HG03571 (cell line): Measurements from ENCODE around the gene CERS6.
A peak's percentile ranks its signal among the peaks of the same experiment; 100 is the strongest.
"Not testable (repeated sequence)": the region's sequence is repeated elsewhere in the genome, so short reads cannot be mapped to it uniquely, and the experiment has no call there.

Experiments
- ATAC-seq: cut with Tn5 transposase; IDR thresholded peaks from one replicate; pipeline ENCODE4 v1.9.1; 2021; ENCODE audit not compliant: unreplicated experiment

CERS6 gene

GRCh38 chr2:168466834-168467565, 10.9 kb downstream of the CERS6 start:
- no peak for ATAC-seq

GRCh38 chr2:168467729-168468128, 11.7 kb downstream of the CERS6 start:
- ATAC-seq, result no peak

GRCh38 chr2:168468354-168468753, 12.3 kb downstream of the CERS6 start:
- no peak for ATAC-seq

GRCh38 chr2:168469281-168469988, 13.4 kb downstream of the CERS6 start:
- ATAC-seq, result peak; percentile 69

GRCh38 chr2:168470320-168471162, 14.5 kb downstream of the CERS6 start:
- ATAC-seq, result no peak

- no peak for ATAC-seq
These were observed 15.0 kb downstream of the CERS6 start for GRCh38 chr2:168471163-168471475.

GRCh38 chr2:168475636-168476035, 19.6 kb downstream of the CERS6 start:
- ATAC-seq, result no peak

- no peak for ATAC-seq
These were observed 22.1 kb downstream of the CERS6 start for GRCh38 chr2:168478206-168478605.

GRCh38 chr2:168480356-168480755, 24.3 kb downstream of the CERS6 start:
- ATAC-seq, result no peak

GRCh38 chr2:168480825-168481585, 24.9 kb downstream of the CERS6 start:
- no peak for ATAC-seq

- ATAC-seq, result no peak
These were observed 26.2 kb downstream of the CERS6 start for GRCh38 chr2:168482269-168482668.

GRCh38 chr2:168482952-168483831, 27.1 kb downstream of the CERS6 start:
- no peak for ATAC-seq

- ATAC-seq, result no peak
These were observed 30.4 kb downstream of the CERS6 start for GRCh38 chr2:168486477-168486876.

GRCh38 chr2:168490015-168490874, 34.2 kb downstream of the CERS6 start:
- peak; percentile 86 for ATAC-seq

- no peak for ATAC-seq
These were observed 35.0 kb downstream of the CERS6 start for GRCh38 chr2:168490946-168491605.

GRCh38 chr2:168491728-168492127, 35.7 kb downstream of the CERS6 start:
- not testable (repeated sequence) for ATAC-seq

GRCh38 chr2:168493219-168493618, 37.1 kb downstream of the CERS6 start:
- ATAC-seq, result not testable (repeated sequence)

GRCh38 chr2:168494190-168494711, 38.2 kb downstream of the CERS6 start:
- ATAC-seq, result no peak
